ENCODE measurements around the gene LRRD1. TPM values are rescaled to one million over a fixed set of nuclear protein-coding genes. Genes with fewer than 3 reads are reported as not detected.

LRRD1 gene
- total and polyA plus RNA-seq, 2 of the 13 experiments (the other 11 are each of a cell fraction or from before 2014, with no cell fraction given): 0.03 TPM; not detected in 1

DNA sequence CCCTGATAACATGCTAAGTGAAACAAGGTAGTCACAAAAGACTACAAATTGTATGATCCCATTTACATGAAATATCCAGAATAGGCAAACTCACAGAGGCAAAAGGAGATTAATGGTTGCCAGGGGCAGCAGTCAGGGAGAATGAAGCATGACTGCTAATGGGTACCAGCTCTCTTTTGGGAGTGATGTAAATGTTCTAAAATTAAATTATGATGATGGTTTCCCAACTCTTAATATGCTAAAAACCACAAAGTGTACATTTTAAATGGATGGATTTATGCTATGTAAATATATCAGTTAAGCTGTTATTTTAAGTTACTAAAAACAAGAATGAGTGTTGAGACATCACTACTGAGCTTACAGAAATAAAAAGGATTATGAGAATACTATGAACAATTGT lies 57.3 kb downstream of the LRRD1 start:
- H2AFZ ChIP-seq (ENCODE audit: low read length): no peak overlapping the region
- H3K4me1 ChIP-seq (ENCODE audit: insufficient read depth, low read length): peaks cover 17% of the 10 kb centered on the region; the same call in 1 of the 2 replicates
- no peaks in the 10 kb centered on the region for H3K9me3 ChIP-seq (ENCODE audit: low read length)
- H3K4me2 ChIP-seq (ENCODE audit: low read depth, low read length): no peak overlapping the region
- ATAC-seq (no peak), FAIRE-seq (no peak), DNase-seq (ENCODE audit: low spot score) (no peak)
- ChIA-PET CTCF (ENCODE audit: low intra/inter-chr PET ratio, low total read pairs) (no interaction called here), POLR2A (no interaction called here)
- peaks cover 84% of the 10 kb centered on the region for H3K79me2 ChIP-seq (ENCODE audit: insufficient read depth, low read length)
- intact Hi-C loops (cut with micrococcal nuclease; ENCODE audit: unreplicated experiment) (no loop called here), in situ Hi-C loops (cut with HindIII; ENCODE audit: extremely low pct_ligation_motif_present, low pct_unique_long_range_greater_than_20kb) (no loop called here)
- TF ChIP-seq NFIC (IDR thresholded peaks at IDR 0.05; ENCODE audit: low read length) (no peak), SETDB1 (CRISPR knock-in tag; IDR thresholded peaks at IDR 0.05; ENCODE audit: borderline replicate concordance) (no peak), ZNF12 (CRISPR knock-in tag; IDR thresholded peaks at IDR 0.05) (no peak), ZNF768 (CRISPR knock-in tag; IDR thresholded peaks at IDR 0.05) (no peak), ZNF225 (CRISPR knock-in tag; IDR thresholded peaks at IDR 0.05) (no peak), ZFY (CRISPR knock-in tag; IDR thresholded peaks at IDR 0.05) (no peak), ZNF501 (CRISPR knock-in tag; IDR thresholded peaks at IDR 0.05) (no peak), ZNF766 (CRISPR knock-in tag; IDR thresholded peaks at IDR 0.05; ENCODE audit: borderline replicate concordance) (no peak), ZNF614 (CRISPR knock-in tag; IDR thresholded peaks at IDR 0.05; ENCODE audit: borderline replicate concordance) (no peak), ZNF569 (CRISPR knock-in tag; IDR thresholded peaks at IDR 0.05; ENCODE audit: borderline replicate concordance) (no peak), ZNF589 (CRISPR knock-in tag; conservative IDR thresholded peaks at IDR 0.05) (no peak), CEBPB (IDR thresholded peaks at IDR 0.05; ENCODE audit: borderline replicate concordance, low read depth, low read length) (no peak)
- TF ChIP-seq, protein P1, sequence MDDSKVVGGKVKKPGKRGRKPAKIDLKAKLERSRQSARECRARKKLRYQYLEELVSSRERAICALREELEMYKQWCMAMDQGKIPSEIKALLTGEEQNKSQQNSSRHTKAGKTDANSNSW (CRISPR knock-in tag; IDR thresholded peaks at IDR 0.05; ENCODE audit: borderline replicate concordance): no peak
- TF ChIP-seq, protein P2, sequence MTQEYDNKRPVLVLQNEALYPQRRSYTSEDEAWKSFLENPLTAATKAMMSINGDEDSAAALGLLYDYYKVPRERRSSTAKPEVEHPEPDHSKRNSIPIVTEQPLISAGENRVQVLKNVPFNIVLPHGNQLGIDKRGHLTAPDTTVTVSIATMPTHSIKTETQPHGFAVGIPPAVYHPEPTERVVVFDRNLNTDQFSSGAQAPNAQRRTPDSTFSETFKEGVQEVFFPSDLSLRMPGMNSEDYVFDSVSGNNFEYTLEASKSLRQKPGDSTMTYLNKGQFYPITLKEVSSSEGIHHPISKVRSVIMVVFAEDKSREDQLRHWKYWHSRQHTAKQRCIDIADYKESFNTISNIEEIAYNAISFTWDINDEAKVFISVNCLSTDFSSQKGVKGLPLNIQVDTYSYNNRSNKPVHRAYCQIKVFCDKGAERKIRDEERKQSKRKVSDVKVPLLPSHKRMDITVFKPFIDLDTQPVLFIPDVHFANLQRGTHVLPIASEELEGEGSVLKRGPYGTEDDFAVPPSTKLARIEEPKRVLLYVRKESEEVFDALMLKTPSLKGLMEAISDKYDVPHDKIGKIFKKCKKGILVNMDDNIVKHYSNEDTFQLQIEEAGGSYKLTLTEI (CRISPR knock-in tag; conservative IDR thresholded peaks at IDR 0.05): no peak
- H3K36me3 ChIP-seq (replicated peaks in 1 of 2; ENCODE audit: control insufficient read depth in 1 of 2, insufficient read depth in 2 of 2, low read length in 2 of 2): peaks cover 7 to 85% of the 10 kb centered on the region in 2 experiments
- no peaks in the 10 kb centered on the region for H3K27me3 ChIP-seq (ENCODE audit: control insufficient read depth in 1 of 2, insufficient read depth in 2 of 2, low read length in 2 of 2)
- H3K9ac ChIP-seq (ENCODE audit: insufficient read depth, low read depth, low read length): no peak overlapping the region
- peaks cover 41% of the 10 kb centered on the region for H4K20me1 ChIP-seq (ENCODE audit: insufficient read depth, low read length)
- no TSS peak for BruUV-seq (replicated peaks)
- H3K4me3 ChIP-seq (replicated peaks in 1 of 3; ENCODE audit: insufficient read depth in 1 of 3, low read depth in 2 of 3, low read length in 3 of 3): no peak overlapping the region
- H3K27ac ChIP-seq (ENCODE audit: extremely low read length, insufficient read depth, low read length): no peak overlapping the region

All from HepG2 (cell line).